Uterus (tissue), 4 donors: ENCODE results near the gene EIF4A2. TPM values are rescaled to one million over a fixed set of nuclear protein-coding genes. Genes with fewer than 3 reads are reported as not detected.

Experiments used
- DNase-seq, 2 donors: peaks; one replicate each; pipeline ENCODE4 v3.0.0-alpha.2; 2019 to 2020
- H3K27ac ChIP-seq, 2 donors: fragments of 200-600 bp; sonication (generic); 1 replicate in 1 of 2; 2 replicates in 1 of 2; pipeline ENCODE4 v1.5.1; 2016 to 2018
- H3K27me3 ChIP-seq, 2 donors: fragments of 200-600 bp; sonication (generic); one replicate each; pipeline ENCODE4 v1.5.1; 2018 to 2019; ENCODE audit warnings: control low read depth in 1 of 2
- H3K36me3 ChIP-seq, 2 donors: fragments of 200-600 bp; sonication (generic); one replicate each; pipeline ENCODE4 v1.5.1; 2019; ENCODE audit warnings: control low read depth in 1 of 2
- H3K4me1 ChIP-seq, 2 donors: fragments of 200-600 bp; sonication (generic); one replicate each; pipeline ENCODE4 v1.5.1; 2018 to 2019; ENCODE audit warnings: control low read depth in 1 of 2
- H3K4me3 ChIP-seq, 2 donors: fragments of 200-600 bp; sonication (generic); 1 replicate in 1 of 2; 2 replicates in 1 of 2; pipeline ENCODE4 v1.5.1; 2018 to 2019; ENCODE audit warnings: mild to moderate bottlenecking in 1 of 2
- H3K9me3 ChIP-seq, 2 donors: fragments of 200-600 bp; sonication (generic); one replicate each; pipeline ENCODE4 v1.5.1; 2019; ENCODE audit warnings: control low read depth in 1 of 2
- POLR2A ChIP-seq, 2 donors: fragments of 450-650 bp; IDR thresholded peaks; one replicate each; pipeline ENCODE4 v1.6.1; 2016; ENCODE audit warnings: antibody characterized with exemption in 2 of 2, mild to moderate bottlenecking in 1 of 2, moderate library complexity in 1 of 2
- intact Hi-C: fragments of 100-400 bp; cut with DNase I; formaldehyde crosslinking; loops from one replicate; pipeline ENCODE4 v1.15.1; 2023; ENCODE audit warnings: low total_unique reads
- microRNA counts, 2 donors: library from miRNA; unstranded; fragments of <30 nt; microRNA quantifications; one replicate each; lab custom pipeline; 2016 to 2017
- microRNA-seq: library from miRNA; unstranded; fragments of <30 nt; microRNA quantifications from one replicate; pipeline ENCODE4, GENCODE V29; 2016; ENCODE audit warnings: borderline microRNAs expressed, borderline replicate concordance
- small RNA-seq: library from RNA; depleted of rRNA; stranded (forward); fragments of <200 nt; gene quantifications from one replicate; pipeline ENCODE3, GENCODE V24; 2016
- total RNA-seq, 4 donors: library from RNA; depleted of rRNA in 3 of 4; stranded (reverse); fragments of >200 nt in 3 of 4; gene quantifications; one replicate each; pipeline versions ENCODE4 v1.1.0 to v1.2.4, GENCODE V29; 2014 to 2023
- TF ChIP-seq, protein P1 (sequence below), 4 experiments: fragments of 200-600 bp in 2 of 4; fragments of 450-650 bp in 2 of 4; sonication (generic) in 2 of 4; IDR thresholded peaks; one replicate each; pipeline ENCODE4 v1.5.1; 2016 to 2019; ENCODE audit warnings: antibody characterized with exemption in 4 of 4, mild to moderate bottlenecking in 2 of 4, moderate library complexity in 1 of 4
- donor health status: DM: yes; HTN: yes; CAD: no.

The EIF4A2 gene
- total RNA-seq, 4 donors from 2014 or later, result 429 to 1,121 (median 514) TPM

DNA sequence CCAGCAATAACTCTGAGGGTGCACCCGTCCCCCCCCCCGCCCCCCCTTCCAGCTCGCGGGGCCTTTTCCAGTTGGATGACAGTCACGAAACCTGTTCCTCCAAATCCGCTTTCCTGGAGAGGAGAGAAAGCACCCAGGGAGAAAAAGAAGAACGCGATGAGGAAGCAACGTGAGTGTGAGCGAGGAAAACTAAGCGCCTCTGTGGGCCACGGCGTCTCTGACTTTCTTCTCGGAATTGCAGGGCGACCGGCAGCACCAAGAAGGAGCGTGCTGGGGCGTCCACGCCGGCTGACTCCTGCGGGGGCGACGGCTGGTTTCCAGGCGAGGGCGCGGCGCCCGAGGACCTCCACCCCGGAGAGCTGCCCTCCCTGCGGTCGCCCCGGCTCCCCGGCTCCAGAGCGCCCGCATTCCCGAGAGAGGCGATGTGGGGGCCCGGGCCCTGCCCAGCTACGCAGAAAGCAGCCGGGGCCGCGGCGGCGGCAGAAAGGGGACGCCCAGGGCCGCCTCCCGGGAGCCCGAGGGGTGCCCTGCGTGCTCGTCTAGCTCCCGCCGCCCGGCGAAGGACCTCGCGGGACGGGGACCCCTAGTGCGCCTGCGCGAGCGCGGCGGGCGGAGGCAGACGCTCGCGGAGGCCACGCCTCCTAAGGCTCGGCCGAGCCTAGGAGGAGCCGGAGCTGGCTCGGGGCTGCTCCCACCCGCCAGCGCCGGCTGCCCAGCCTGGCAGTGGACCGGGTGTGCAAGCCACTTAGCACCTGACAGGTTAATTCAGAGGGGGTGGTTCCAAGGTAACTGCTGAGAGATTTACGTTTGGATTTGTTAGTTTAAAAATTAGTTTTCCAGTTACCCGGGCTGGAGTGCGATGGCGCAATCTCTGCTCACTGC is 43.8 kb downstream of the EIF4A2 start:
- H3K4me1 ChIP-seq, result peaks cover 0 to 7% of the 10 kb centered on the region in 2 donors
- no peak overlapping the region for H3K27ac ChIP-seq
- DNase-seq, result peak; percentile 54 to 76
- peaks cover 0 to 40% of the 10 kb centered on the region in 2 donors for H3K27me3 ChIP-seq
- TF ChIP-seq, protein P1, sequence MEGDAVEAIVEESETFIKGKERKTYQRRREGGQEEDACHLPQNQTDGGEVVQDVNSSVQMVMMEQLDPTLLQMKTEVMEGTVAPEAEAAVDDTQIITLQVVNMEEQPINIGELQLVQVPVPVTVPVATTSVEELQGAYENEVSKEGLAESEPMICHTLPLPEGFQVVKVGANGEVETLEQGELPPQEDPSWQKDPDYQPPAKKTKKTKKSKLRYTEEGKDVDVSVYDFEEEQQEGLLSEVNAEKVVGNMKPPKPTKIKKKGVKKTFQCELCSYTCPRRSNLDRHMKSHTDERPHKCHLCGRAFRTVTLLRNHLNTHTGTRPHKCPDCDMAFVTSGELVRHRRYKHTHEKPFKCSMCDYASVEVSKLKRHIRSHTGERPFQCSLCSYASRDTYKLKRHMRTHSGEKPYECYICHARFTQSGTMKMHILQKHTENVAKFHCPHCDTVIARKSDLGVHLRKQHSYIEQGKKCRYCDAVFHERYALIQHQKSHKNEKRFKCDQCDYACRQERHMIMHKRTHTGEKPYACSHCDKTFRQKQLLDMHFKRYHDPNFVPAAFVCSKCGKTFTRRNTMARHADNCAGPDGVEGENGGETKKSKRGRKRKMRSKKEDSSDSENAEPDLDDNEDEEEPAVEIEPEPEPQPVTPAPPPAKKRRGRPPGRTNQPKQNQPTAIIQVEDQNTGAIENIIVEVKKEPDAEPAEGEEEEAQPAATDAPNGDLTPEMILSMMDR (IDR thresholded peaks at IDR 0.05), result no peak
- peak; percentile 8 to 42 for TF ChIP-seq POLR2A (IDR thresholded peaks at IDR 0.05)
- intact Hi-C loops, result no loop called here
- H3K36me3 ChIP-seq, result no peaks in the 10 kb centered on the region
- peak overlapping the region; percentile 22 to 48 for H3K4me3 ChIP-seq
- no peaks in the 10 kb centered on the region for H3K9me3 ChIP-seq

DNA sequence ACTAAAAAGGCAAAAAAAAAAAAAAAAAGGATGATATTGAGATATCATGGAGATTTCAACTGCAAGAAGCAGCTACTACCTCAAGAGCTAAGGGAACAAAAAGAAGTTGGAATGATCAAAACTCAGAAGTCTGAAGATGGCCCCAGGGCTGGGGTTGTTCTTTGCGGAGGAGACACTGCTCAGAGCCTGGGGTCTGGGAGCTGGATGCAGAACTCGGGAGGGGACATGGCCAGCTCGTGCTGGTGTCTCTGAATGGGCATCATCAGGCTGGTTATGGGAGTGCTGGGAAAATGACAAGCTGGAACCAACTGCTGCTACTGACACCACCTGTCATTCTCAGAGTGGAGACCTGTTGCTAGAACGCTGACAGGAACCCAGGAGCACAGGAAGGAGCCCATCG is 45.0 kb downstream of the EIF4A2 start:
- DNase-seq, result no peak
- no peak overlapping the region for H3K27ac ChIP-seq
- TF ChIP-seq, protein P1 (IDR thresholded peaks at IDR 0.05), result no peak
- no peak for TF ChIP-seq POLR2A (IDR thresholded peaks at IDR 0.05)
- peaks cover 0 to 43% of the 10 kb centered on the region in 2 donors for H3K27me3 ChIP-seq
- intact Hi-C loops, result no loop called here
- peaks cover 0 to 7% of the 10 kb centered on the region in 2 donors for H3K4me1 ChIP-seq
- no peaks in the 10 kb centered on the region for H3K36me3 ChIP-seq
- H3K9me3 ChIP-seq, result no peaks in the 10 kb centered on the region
- no peak overlapping the region for H3K4me3 ChIP-seq

DNA sequence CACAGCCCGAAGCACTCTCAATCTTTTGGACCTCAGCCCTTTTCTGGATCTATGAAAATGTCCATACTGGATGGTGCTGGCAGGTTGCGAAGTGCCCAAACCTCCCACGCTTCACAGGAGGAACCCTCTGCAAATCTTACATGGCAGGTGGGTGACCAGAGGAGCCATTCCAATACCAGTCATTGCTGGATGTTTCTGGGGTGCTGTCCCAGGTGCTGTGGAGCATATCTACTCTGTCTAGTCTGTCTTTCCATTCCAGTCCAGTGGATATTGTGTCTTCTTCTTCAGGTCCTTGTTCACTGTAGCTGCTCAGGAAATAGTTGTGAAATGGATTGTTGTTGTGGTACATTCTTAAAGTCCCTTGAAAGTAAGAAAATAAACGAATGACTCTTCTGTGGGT is 48.4 kb downstream of the EIF4A2 start:
- H3K4me1 ChIP-seq, result no peaks in the 10 kb centered on the region
- intact Hi-C loops, result no loop called here
- H3K9me3 ChIP-seq, result no peaks in the 10 kb centered on the region
- no peaks in the 10 kb centered on the region for H3K36me3 ChIP-seq
- peaks cover 0 to 43% of the 10 kb centered on the region in 2 donors for H3K27me3 ChIP-seq
- no peak overlapping the region for H3K4me3 ChIP-seq
- no peak overlapping the region for H3K27ac ChIP-seq
- TF ChIP-seq, protein P1 (IDR thresholded peaks at IDR 0.05), result no peak
- TF ChIP-seq POLR2A (IDR thresholded peaks at IDR 0.05), result no peak
- DNase-seq, result no peak

DNA sequence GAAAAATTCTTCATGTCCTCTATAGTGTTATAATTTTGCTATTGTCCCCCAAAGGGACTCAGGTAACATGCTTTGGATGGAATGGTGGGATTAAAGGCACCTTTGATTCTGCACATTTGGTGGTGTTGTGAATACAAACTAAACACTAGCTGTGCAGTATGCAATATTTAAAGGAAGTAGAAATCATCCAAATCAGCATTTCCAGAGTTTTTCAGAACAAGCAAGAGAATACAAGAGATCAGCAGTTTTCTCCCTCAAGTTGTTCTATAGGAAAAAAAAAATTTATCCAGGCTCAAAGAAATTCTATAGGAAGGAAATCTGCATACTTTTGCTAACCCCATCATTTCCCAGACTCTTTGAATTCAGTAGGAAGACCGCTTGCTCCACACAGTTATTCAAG is 48.9 kb downstream of the EIF4A2 start:
- Histone ChIP-seq H3K9me3 (no peaks in the 10 kb centered on the region), H3K27ac (no peak overlapping the region), H3K27me3 (peaks cover 0 to 43% of the 10 kb centered on the region in 2 donors), H3K4me3 (no peak overlapping the region), H3K4me1 (no peaks in the 10 kb centered on the region), H3K36me3 (no peaks in the 10 kb centered on the region)
- intact Hi-C loops, result no loop called here
- DNase-seq, result no peak
- no peak for TF ChIP-seq POLR2A (IDR thresholded peaks at IDR 0.05)
- TF ChIP-seq, protein P1 (IDR thresholded peaks at IDR 0.05), result no peak

MicroRNAs within 50 kb of the gene (microRNA counts, 767-probe panel; counts per million panel counts)
- microRNA hsa-miR-1248 (lab: Ali Mortazavi, UCI), result 0 counts per million in 2 donors

Small RNA genes lying within 50 kb of the gene (microRNA-seq; reads per million reads assigned to microRNA genes)
- gene MIR1248, result 9.3 reads per million, percentile 18 among the genes with 10 or more reads in this experiment

Small RNA genes lying within 50 kb of the gene (small RNA-seq; reads per million reads assigned to genes)
- not detected for gene RF00092
- not detected for gene RNU6-1105P
- gene SNORA4, result not detected
- not detected for gene SNORA63
- not detected for gene SNORA81
- not detected for gene SNORD2

Other genes with a start within 250 kb of the EIF4A2 start
- gene CRYGS, start 239.2 kb upstream of the EIF4A2 start, total RNA-seq, result 1 to 10 TPM in 2 of 4 donors, under 1 TPM in 1, not detected in 1; 0.77 to 6.2 (median 2.4) TPM
- 10 to 100 TPM in 3 of 4 donors, 1 to 10 TPM in 1; 3.8 to 31.7 (median 15.1) TPM for gene TBCCD1, start 216.2 kb upstream of the EIF4A2 start, total RNA-seq
- 10 to 100 TPM; 26.2 to 68.8 (median 40.0) TPM for gene DNAJB11, start 212.9 kb upstream of the EIF4A2 start, total RNA-seq
- gene AHSG, start 170.5 kb upstream of the EIF4A2 start, total RNA-seq, result not detected
- not detected for gene FETUB, start 143.2 kb upstream of the EIF4A2 start, total RNA-seq
- not detected for gene HRG, start 117.6 kb upstream of the EIF4A2 start, total RNA-seq
- not detected for gene KNG1, start 66.2 kb upstream of the EIF4A2 start, total RNA-seq
- gene RFC4, start 22.9 kb downstream of the EIF4A2 start, total RNA-seq, result 10 to 100 TPM in 3 of 4 donors, 1 to 10 TPM in 1; 2.8 to 43.8 (median 26.6) TPM
- not detected for gene ADIPOQ, start 59.1 kb downstream of the EIF4A2 start, total RNA-seq
- 100 to 1,000 TPM in 1 of 4 donors, 10 to 100 TPM in 3; 32.6 to 107 (median 57.1) TPM for gene ST6GAL1, start 146.9 kb downstream of the EIF4A2 start, total RNA-seq